Stimulated activated CD8-positive, alpha-beta memory T cell treated with anti-CD3 and anti-CD28 coated beads, Interleukin-4, amount 100 ng/mL, for 24 hours (primary cell): ENCODE data around the gene PIMREG.
A peak's percentile ranks its signal among the peaks of the same experiment; 100 is the strongest.

ENCODE experiments used
- DNase-seq: peaks from one replicate; pipeline ENCODE4 v3.0.0-alpha.2; 2020; ENCODE audit warnings: low read depth

Gene PIMREG

DNA sequence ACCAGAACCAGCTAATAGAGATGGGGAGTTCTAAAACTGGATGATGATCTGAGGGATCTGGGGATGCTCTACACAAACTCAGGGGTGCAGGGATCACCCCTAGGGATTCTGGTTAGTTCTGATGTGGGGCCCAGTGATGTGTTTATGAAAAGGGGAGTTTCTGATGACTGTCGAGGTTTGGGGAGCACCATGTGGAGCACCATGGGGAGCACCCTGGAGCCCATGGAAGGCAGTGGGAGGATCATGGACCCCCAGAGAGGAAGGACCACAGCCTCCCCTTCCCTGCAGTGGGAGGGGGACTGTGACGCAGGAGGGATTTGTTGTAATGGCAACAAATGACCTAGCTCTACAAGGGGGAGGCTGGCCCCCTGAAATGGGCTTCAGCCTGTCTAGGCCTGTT, 18.4 kb downstream of the PIMREG start:
- DNase-seq: no peak

DNA sequence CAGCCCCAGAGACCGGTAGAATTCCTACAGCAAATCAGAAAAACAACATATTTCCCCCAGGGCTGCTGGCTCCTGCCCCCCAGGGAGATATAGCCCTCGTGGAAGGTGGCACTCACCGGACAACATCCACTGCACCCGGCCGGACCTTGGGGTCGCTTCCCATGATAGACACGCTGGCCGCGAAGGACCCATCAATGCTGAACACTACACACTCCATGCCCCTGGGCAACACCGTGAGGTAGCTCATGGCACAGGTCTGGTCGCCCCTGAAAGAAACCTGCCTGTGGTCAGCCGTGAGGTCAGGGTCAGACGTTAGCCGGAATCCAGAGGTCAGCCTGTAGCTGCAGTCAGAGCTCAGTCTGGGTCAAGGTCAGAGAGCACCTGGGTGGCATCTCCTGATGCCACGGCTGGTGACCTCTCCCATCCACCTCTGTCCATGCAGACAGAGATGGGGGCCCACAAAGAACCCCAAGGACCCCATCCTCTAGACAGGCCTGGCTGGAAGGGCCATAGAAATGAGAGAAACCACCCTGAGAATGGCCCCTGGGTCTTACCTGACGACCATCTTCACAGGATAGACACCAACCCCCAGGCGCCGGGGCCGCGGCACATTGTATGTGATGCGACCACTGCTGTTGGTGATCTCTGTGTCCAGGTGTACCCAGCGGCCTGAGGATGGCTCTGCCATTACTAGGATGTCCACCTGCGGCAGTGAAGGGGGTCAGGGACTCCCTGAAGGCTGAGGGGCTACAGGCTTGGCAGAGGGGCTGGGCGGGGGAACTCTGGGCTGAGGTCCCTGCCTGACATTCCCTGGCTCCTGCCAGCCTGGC, 19.6 kb downstream of the PIMREG start:
- no peak for DNase-seq

DNA sequence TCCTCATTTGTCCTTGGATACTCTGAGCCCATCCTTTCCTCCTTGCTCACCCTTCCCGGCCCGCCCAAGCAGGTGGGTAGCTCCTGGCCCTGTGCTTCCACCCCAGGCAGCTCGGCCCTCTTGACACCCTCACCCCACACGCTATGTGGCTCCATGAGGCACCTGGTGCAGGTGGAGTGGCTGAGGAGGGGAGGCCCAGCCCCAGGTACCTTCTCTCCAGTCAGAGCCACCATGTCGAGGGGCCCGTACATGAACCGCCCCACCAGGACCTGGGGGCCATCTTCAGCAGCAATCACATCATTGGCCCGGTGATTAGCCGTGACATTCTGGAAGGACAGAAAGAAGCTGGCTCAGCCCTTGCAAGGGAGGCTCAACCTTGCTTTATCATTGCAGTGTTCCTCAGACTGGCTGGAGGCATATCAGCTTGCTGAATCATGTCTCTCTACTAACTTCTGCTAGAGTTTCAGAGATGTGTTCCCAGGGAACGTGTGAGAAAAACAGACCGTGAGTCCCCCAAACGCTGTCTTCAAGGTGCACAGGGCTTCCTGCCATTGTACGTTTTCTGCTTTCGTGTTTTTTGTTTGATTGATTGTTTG, 20.3 kb downstream of the PIMREG start:
- no peak for DNase-seq

DNA sequence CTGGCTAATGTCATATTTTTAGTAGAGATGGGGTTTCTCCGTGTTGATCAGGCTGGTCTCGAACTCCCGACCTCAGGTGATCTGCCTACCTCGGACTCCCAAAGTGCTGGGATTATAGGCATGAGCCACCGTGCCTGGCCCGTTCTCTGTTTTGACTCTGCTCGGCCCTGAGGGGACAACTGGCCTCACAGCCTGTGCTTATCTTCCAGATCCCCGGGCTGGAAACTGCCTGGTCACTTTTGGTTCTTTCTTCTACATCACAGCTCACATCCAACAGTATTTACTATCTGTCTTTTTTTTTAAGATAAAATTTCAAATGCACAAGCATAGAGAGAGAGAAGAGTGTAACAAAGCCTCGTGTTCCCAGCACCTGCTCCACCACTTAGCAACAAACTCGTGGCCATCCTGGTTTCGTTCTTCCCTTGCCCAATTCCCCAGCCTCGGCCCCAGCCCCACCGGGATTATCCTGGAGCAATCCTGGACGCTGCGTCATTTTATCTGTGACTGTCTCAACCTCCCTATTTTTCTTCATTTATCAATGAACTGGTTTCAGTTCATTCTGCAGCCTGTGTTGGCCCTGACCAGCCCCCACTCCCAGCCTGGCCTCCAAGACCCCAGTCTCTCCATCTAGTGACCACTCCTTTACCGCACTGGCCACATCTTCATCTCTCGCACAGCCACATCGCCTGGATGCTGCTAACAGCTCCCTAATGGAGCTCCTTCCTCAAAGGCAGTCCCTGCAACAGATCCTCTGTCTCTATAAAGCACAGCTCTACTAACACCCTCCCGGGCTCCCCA, 21.1 kb downstream of the PIMREG start:
- DNase-seq: no peak

DNA sequence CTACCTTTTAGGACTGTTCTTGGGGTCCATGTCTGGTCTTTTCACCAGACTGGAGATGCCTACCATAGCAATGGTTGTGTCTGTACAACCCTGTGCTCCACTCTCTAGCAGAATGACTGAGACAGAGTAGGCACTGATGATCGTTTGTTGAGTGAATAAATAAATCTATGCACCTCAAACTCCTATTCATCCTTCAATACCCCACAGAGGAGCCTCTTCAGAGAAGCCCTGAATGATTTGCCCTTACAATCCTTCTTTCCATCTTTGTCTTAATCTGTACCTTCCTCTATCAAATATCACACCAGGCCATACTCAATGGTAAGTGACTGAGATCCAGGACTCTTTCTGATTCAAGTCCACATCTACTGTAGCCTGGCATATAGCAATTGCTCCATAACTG, 23.3 kb downstream of the PIMREG start:
- no peak for DNase-seq

DNA sequence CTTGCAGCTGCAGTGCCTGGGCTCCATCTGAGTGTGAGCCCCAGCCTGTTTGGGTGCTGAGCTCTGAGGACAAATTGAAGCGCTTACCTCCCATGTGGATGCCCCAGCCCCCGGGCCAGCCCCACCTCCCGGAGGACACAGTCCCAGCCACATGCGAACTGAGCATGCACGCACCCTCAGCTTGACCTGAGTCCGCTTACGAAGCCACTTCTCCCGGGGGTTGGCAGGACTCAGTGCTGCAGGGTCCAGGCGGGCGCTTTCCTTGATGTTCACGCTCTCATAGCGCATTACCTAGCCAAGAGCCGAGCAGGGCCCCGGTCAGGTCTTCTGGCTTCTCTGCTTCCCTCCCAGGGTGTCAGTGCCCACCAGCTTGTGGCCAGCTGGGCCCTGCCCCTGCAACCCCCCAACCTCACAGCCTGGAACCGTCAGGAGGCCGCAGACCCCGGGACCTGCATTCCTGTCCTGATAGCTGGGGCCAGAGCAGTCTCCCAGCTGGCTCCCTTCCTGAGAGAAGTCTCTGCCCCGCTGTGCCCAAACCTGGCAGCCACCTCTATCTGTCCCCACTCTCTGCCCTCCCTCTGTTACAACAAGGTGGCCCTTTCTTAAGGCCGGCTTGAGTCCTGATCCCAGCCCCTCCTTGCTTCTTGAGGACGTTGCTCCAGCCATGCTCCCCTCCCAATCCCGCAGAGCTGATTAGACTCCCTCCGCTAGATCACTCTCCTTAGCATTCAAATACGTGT, 24.0 kb downstream of the PIMREG start:
- DNase-seq: no peak

DNA sequence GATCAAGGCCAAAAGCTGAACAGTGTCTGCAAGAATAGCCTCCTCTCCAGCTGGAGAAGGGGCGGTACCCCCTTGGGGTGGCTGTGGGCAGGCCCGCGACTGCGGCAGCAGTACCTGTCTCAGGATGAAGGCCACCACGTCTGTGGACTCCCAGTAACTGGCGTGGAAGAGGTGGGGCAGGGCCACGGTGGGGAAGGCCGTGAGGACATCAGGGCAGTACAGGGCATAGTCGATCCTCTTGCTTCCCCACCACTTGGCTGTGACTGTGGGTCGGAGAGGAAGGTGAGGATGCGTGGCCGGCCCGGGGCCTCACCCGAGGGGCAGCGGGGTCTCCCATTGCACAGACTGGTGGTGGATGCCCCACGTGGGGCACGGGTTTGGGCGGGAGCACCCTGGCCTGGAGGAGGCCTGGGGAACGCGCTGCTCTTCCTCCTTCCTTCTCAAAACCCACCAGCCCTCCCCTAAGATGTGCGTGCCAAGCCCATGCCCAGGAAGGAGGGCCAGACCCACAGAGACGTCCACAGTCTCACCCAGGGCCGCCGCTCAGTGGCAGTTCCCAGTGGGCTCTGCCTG, 26.0 kb downstream of the PIMREG start:
- no peak for DNase-seq

DNA sequence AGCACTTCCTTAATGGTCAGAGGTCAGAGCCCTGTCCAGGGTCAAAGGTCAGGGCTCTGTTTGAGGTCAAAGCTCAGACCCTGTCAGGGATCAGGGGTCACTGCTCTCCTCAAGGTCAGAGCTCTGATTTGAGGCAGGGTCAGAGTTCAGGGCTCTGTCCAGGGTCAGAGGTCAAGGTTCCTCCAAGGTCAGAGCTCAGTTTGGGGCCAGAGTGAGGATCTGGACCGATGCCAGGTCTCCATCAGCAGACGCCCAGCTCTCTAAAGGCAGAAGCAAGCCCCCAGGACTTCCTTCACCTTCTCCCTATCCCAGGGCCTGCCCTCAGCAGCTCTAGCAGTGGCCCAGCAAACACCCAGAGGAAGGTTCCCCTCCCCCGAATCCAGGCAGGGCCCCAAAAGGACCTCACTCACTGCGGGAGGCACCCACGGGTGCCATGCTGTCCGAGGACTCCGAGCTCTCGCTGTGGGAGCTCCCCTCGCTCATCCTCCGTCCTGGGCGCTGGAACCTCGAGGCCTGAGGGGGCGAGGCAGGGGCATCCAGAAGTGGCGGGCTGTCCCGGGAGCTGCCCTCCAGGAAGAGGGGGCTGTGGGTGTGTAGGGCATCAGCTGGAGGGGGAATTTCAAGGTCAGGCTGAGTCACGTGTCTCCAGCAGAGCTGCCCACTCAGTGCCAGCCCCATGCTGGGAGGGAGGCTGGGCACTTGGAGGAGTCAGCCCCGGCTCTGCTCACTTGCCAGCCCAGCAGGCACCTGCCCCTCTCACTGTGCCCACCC, 26.7 kb downstream of the PIMREG start:
- DNase-seq: no peak

DNA sequence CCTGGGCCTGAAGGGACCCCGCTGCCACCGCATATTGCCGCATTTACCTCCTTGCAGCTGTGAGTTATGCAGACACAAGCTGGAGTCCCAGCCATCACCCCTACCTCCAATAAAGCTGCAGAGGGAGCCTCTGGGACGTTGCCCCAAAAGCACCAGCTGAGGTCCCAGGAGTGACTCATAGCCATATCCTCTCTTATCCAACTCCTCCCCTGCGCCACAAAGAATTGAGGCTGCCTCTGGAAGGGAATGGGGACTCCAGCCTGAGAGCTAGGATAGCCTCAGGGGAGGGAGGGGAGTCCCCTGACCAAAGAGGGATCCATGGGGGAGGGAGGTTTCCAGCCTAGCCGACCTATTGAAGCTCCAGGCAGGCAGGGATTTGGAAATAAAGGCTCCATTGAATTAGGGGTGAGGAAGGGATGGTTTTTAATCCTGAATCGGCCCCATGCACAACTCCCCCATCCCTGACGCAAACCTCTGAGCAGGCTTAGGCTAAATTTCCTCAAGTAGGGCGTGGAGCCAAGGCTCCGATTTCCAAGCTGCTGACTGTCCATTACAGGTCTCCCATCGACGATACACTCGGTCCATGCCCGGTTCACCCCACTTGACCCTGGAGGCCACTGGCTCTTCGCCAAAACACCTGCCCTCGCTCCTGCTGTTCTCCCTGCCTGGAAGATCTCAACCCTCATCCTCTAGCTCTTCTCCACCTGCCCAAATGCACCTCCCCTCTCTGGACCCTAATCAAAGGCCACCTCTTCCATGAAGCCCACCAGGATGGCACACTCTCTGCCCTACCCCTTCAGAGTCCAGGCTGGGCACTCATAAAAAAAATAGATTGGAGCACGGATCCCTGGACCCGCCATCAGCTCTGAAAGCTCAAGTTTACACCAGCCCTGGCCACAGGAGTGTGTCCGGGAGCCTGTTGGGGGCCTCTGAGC, 27.5 kb downstream of the PIMREG start:
- no peak for DNase-seq

DNA sequence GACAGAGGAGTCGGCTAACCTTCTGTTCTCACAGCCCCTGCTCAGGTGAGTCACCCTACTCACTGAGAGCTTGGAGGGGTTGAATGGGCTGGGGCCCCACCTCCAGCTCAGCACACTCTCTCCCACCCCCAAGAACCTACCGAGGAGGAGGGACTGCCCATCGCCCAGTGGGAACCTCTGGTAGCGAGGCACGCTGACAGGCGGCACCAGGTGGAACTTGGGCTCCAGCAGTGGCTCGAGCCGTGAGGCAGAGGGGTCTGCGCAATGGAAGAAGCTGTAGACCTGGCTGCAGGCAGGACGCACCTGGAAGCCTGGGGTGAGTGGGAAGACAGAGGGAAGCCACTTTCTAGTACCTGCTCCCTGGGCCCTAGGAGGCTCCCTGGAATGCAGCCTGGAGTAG, 28.3 kb downstream of the PIMREG start:
- no peak for DNase-seq

DNA sequence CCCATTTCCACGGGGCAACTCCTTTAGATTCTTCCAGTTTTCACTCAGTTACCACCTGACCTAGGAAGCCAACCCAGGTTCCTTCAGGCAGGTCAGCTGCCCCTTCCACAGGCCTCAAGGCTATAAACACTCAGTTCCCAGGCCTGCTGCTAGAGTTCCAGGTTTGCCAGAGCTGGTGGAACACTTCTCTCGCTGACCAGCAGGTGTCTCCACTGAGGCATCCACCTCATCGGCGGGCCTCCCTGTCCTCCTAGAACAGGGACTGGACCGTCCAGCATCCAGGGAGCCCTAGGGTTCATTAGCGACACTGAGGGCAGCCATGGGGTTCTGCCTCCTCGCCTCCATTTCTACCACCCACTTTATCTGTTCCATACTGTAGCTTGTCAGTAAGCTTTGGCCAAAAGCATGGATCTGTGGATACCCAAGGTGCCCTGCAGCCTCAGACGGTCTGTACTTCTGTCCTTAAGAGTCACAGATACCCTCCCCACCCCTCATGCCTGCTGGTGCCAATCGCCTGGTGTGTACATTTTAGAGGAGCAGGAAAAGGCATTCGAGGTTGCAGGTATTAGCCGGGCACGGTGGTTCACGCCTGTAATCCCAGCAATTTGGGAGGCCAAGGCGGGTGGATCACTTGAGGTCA, 29.0 kb downstream of the PIMREG start:
- DNase-seq: peak; percentile 45

DNA sequence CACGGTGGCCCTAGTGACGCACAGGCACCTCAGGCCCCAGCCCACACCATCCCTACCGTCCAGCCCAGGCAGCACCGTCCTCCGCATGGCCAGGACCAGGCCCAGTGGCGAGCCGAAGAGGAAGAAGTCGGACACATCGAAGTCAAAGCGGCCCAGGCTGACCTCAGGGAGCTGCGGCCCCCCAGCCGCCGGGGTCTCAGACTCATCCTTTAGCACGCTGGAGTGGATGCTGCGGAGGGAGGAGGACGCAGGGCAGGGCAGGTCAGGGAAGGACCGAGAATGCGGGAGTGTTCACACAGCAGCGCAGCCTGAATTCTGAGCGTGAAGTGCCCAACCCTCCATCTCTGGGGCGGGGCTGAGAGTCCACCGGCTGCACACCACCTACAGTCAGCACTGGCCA, 30.1 kb downstream of the PIMREG start:
- no peak for DNase-seq

DNA sequence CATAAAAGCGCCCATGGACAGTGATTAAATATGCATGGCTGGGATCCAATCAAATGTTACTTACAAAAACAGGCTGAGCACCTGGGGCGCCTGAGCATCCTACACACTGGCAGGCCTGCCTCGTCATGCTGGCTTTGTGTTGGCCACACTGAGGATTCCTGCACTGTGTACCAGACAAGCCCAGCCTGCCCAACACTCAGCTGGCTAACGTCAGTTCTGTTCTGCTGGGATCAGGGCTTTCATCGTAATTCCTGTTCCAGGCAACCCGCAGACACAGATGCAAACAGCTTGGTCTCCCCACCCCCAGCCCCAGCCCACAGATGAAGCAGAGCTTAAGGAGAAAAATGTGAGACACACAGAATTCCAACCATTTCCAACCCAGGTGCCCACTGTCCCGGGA, 30.7 kb downstream of the PIMREG start:
- no peak for DNase-seq

DNA sequence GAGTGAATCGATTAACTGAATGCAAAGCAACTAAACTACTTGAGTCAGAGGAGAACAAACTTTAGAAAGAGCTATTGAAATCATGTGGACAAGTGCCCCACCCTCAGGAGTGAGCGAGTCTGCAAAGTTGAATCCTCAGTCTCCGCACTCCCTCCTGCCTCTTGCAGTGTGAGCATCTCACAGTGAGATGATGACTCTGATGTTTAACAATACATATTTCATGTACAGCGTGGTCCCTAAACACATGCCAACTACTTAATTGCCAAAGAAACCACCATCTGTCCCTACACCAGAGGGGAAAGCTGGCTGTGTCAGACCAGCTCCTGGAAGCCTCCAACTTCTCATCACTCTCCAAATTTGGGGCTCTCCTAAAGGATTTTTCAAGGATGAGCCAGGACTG, 31.2 kb downstream of the PIMREG start:
- DNase-seq: no peak

DNA sequence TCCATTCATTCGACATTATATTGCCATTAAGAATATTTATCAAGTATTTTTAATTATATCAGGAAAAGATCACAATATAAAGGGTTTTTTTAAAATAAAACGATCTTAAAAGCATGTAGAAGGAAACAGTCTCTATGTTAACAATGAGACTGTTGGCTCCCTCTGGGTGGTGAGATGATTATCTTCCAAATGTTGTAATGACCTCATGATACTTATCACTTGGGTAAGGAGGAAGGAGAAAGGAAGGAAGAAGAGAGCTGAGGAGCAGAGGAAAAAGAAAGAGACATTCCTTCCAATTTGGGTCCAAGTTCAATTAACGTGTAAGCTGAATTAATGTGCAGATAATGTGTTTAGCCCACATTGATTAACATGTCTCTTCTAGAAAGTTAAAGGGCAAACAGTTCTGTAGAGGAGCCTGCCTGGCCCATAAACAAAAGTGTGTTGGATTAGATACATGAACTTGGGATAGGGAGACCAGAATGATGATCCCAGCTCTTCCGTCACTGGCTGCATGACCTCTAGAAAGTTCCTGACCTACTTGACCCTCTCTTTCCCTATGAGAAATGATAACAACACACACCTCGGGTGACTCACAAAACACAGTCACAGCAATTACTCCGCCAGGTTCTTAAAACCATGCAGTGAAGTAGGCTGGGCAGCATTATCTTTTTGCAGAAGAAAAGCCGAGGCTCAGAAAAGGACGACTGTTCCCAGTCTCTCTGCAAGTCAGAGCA, 32.0 kb downstream of the PIMREG start:
- no peak for DNase-seq

DNA sequence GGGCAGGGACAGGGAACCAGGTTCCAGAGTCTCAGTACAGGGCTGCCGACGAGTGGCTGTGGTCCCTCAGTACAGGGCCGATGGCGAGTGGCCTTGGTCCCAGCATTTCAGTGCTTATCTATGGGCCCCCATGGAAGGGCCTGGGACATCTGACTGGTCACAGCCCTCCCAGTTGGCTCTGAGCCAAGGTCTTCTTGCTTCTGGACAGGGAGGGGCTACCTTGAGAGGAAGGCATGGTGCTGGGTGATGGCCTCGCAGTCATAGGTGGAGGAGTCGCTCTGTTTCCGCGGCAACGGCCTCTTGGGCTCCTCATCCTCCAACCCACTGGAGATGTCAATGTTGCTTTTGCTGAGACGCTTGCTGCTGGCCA, 32.5 kb downstream of the PIMREG start:
- DNase-seq: no peak

DNA sequence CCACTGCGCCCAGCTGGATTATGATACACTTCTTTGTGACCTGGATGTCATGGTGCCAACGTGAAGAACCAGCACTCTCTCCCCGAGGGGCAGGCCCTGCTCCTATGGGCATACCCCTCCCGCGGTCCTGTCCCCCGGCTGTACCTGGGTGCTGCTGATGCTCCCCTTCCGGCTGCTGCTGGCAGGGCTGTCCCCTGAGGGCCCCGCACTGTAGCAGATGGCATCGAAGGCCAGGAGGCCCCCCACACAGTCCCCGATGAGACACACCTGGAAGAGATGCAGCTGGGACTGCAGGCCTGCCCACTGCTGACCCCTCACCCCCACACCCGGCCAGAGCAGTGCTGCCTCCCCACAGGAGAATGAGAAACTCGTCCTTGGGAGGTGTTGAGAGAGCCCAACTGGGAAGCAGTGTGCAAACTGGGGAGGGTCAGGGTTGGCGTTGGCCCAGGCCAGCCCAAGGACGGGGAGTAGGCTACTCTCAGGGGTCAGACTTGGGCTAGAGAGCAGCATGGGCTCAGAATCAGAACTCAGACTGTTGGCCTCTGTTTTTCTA, 33.7 kb downstream of the PIMREG start:
- DNase-seq: no peak

DNA sequence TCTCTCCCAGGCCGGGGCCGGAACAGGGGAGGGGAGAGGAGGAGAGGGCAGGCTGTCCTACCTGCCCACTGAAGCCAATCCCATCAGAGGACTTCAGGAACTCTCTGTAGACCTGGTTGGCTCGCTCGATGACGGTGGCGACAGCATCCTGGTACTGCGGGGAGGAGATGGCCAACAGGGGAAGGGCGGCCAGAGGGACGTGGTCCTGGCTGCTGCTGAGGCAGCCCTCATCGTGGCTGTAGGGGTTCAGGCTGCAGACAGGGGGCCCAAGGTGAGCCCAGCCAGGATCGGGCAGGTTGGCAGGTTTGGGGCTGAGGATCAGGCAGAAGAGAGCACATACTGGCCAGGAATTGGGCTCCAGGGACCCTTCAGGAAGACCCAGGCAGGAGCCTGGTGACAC, 34.2 kb downstream of the PIMREG start:
- no peak for DNase-seq
